Lung (tissue), 12 donors: ENCODE data around the gene CIAO2B. TPM values are rescaled to one million over a fixed set of nuclear protein-coding genes. Genes with fewer than 3 reads are reported as not detected.

Experiments
- ATAC-seq: fragments of 200-7000 bp; cut with Tn5 transposase; one replicate; pipeline ENCODE4 v1.9.1; 2020; ENCODE audit warnings: moderate number of reproducible peaks; ENCODE audit not compliant: insufficient read depth, low FRiP score
- DNase-seq, 3 donors: peaks; one replicate each; pipeline ENCODE4 v3.0.0-alpha.2; 2013 to 2017
- H3K27ac ChIP-seq, 2 donors: one replicate each; pipeline ENCODE4 v1.5.1; 2013; ENCODE audit warnings: mild to moderate bottlenecking in 2 of 2, moderate library complexity in 2 of 2, control low read depth in 1 of 2, inconsistent platforms in 1 of 2, low read depth in 1 of 2, low read length in 1 of 2
- H3K27me3 ChIP-seq, 3 donors: one replicate each; pipeline ENCODE4 v1.5.1; 2013; ENCODE audit warnings: low read length in 2 of 3; ENCODE audit not compliant: control insufficient read depth in 3 of 3, insufficient read depth in 3 of 3
- H3K36me3 ChIP-seq, 4 donors: one replicate each; pipeline ENCODE4 v1.5.1; 2013; ENCODE audit warnings: low read length in 4 of 4, mild to moderate bottlenecking in 1 of 4, moderate library complexity in 1 of 4; ENCODE audit not compliant: control insufficient read depth in 4 of 4, insufficient read depth in 4 of 4
- H3K4me1 ChIP-seq, 5 donors: one replicate each; pipeline ENCODE4 v1.5.1; 2013; ENCODE audit warnings: low read length in 5 of 5, mild to moderate bottlenecking in 2 of 5, moderate library complexity in 1 of 5; ENCODE audit not compliant: control insufficient read depth in 5 of 5, insufficient read depth in 5 of 5
- H3K4me3 ChIP-seq: one replicate; pipeline ENCODE4 v1.5.1; 2013; ENCODE audit warnings: mild to moderate bottlenecking, control low read depth, moderate library complexity
- H3K9ac ChIP-seq, 2 donors: one replicate each; pipeline ENCODE4 v1.5.1; 2013; ENCODE audit warnings: low read length in 2 of 2, control low read depth in 1 of 2; ENCODE audit not compliant: insufficient read depth in 1 of 2
- H3K9me3 ChIP-seq, 4 donors: one replicate each; pipeline ENCODE4 v1.5.1; 2013; ENCODE audit warnings: low read length in 3 of 4, mild to moderate bottlenecking in 1 of 4, moderate library complexity in 1 of 4; ENCODE audit not compliant: control insufficient read depth in 4 of 4, insufficient read depth in 3 of 4
- CTCF ChIP-seq: IDR thresholded peaks from 2 replicates; pipeline ENCODE4 v1.5.1; 2012; ENCODE audit warnings: mild to moderate bottlenecking; ENCODE audit errors: control extremely low read depth, extremely low read depth
- WGBS, 2 donors: extraction: QIAGEN DNeasy Blood & Tissue Kit; methylation state at CpG; one replicate each; pipeline ENCODE4 v1.1.7; 2013; 5-methylcytosine and 5-hydroxymethylcytosine counted together
- polyA plus RNA-seq, 2 donors: library from polyadenylated mRNA; stranded (reverse); fragments of 200-250 nt; gene quantifications; one replicate each; pipeline ENCODE4 v1.2.1, GENCODE V29; 2013
- total RNA-seq, 2 donors: library from RNA; depleted of rRNA in 1 of 2; stranded (reverse); fragments of >200 nt in 1 of 2; gene quantifications; one replicate each; pipeline ENCODE4 v1.2.1, GENCODE V29; 2014 to 2021
- donor health status: control.
- donor health status: control.
- donor health status: Bipolar disorder and iron deficiency.
- donor health status: healthy.
- donor health status: DM: yes; HTN: yes; CAD: no.

Gene CIAO2B
- total and polyA plus RNA-seq, 4 donors: 48.8 to 257 (median 159) TPM

- no peaks in the 10 kb centered on the region for H3K9me3 ChIP-seq
- H3K9ac ChIP-seq: no peak within 1 kb of the TSS
- peaks cover 0 to 18% (median 18%) of the 10 kb centered on the region in 3 donors for H3K27me3 ChIP-seq
- peak within 1 kb of the TSS; percentile 51 for H3K4me3 ChIP-seq
- TF ChIP-seq CTCF: no peak
- no peaks in the 10 kb centered on the region for H3K36me3 ChIP-seq
- H3K27ac ChIP-seq: peak within 1 kb of the TSS; percentile 88 to 90
- H3K4me1 ChIP-seq: peaks cover 0 to 18% (median 6%) of the 10 kb centered on the region in 5 donors
- peak; percentile 19 for ATAC-seq
- DNase-seq: peak in 1 of 3 donors; percentile 21
- WGBS, 2 donors: 5 to 6% methylated on average over 32 to 42 of the region's 42 CpGs
Measured at GRCh38 chr16:66925322-66925840, 8.8 kb downstream of the CIAO2B start, which contains the start of gene RRAD. Gene RRAD, minus strand, starts transcription at chr16:66925535. Its CDS starts 356 bp downstream, at chr16:66925179.

GRCh38 chr16:66924527-66925321 is 9.5 kb downstream of the CIAO2B start:
- DNase-seq (no peak), ATAC-seq (peak; percentile 63)
- H3K9ac ChIP-seq: no peak overlapping the region
- peaks cover 0 to 18% (median 18%) of the 10 kb centered on the region in 3 donors for H3K27me3 ChIP-seq
- H3K36me3 ChIP-seq: no peaks in the 10 kb centered on the region
- peak overlapping the region; percentile 54 to 90 for H3K27ac ChIP-seq
- 8% methylated on average over 71 to 72 of the region's 72 CpGs for WGBS, 2 donors
- peak overlapping the region; percentile 51 for H3K4me3 ChIP-seq
- TF ChIP-seq CTCF: no peak
- no peaks in the 10 kb centered on the region for H3K9me3 ChIP-seq
- peaks cover 0 to 18% (median 6%) of the 10 kb centered on the region in 5 donors for H3K4me1 ChIP-seq

- H3K4me3 ChIP-seq: peak overlapping the region; percentile 26
- no peaks in the 10 kb centered on the region for H3K9me3 ChIP-seq
- H3K27ac ChIP-seq: peak overlapping the region; percentile 1 to 90
- ATAC-seq: no peak
- no peak overlapping the region for H3K9ac ChIP-seq
- TF ChIP-seq CTCF: no peak
- DNase-seq: no peak
- peaks cover 0 to 18% (median 6%) of the 10 kb centered on the region in 5 donors for H3K4me1 ChIP-seq
- WGBS, 2 donors: 33 to 42% methylated on average over 3 of the region's 3 CpGs
- H3K27me3 ChIP-seq: peaks cover 0 to 18% (median 18%) of the 10 kb centered on the region in 3 donors
- H3K36me3 ChIP-seq: no peaks in the 10 kb centered on the region
Measured at GRCh38 chr16:66923866-66924265, 10.3 kb downstream of the CIAO2B start.
